ENCODE data around the gene PGAM4.
"Not testable (repeated sequence)": the region's sequence is repeated elsewhere in the genome, so short reads cannot be mapped to it uniquely, and the experiment has no call there.

PGAM4 gene

GRCh38 chrX:77925764-77926163 is 43.7 kb downstream of the PGAM4 start:
- no peak for DNase-seq (ENCODE audit: low read depth)

- no peak for DNase-seq (ENCODE audit: low read depth)
These were observed 45.0 kb downstream of the PGAM4 start for GRCh38 chrX:77924320-77924859.

- no peak for DNase-seq (ENCODE audit: low read depth)
These were observed 46.7 kb downstream of the PGAM4 start for GRCh38 chrX:77922787-77923186.

GRCh38 chrX:77919370-77919769 is 50.1 kb downstream of the PGAM4 start:
- DNase-seq (ENCODE audit: low read depth), result not testable (repeated sequence)

- no peak for DNase-seq (ENCODE audit: low read depth)
These were observed 50.9 kb downstream of the PGAM4 start for GRCh38 chrX:77918568-77918967.
